Tibial nerve (tissue), 4 donors: Measurements from ENCODE around the gene CREG2. TPM values are rescaled to one million over a fixed set of nuclear protein-coding genes. Genes with fewer than 3 reads are reported as not detected.

Experiments used
- DNase-seq, 2 donors: peaks; one replicate each; pipeline ENCODE4 v3.0.0-alpha.2; 2019; ENCODE audit warnings: low spot score in 2 of 2
- H3K27ac ChIP-seq, 4 donors: fragments of 200-600 bp; sonication (generic) in 3 of 4; one replicate each; pipeline ENCODE4 v1.5.1; 2017 to 2019; ENCODE audit warnings: mild to moderate bottlenecking in 1 of 4
- H3K27me3 ChIP-seq, 2 donors: fragments of 200-600 bp; sonication (generic) in 1 of 2; one replicate each; pipeline versions ENCODE4 v1.5.1 to v1.6.0; 2017 to 2019
- H3K36me3 ChIP-seq, 3 donors: fragments of 200-600 bp; sonication (generic); one replicate each; pipeline ENCODE4 v1.5.1; 2018 to 2019
- H3K4me1 ChIP-seq, 4 donors: fragments of 200-600 bp; sonication (generic) in 3 of 4; one replicate each; pipeline ENCODE4 v1.5.1; 2017 to 2019
- H3K4me3 ChIP-seq, 4 donors: fragments of 200-600 bp; sonication (generic) in 3 of 4; one replicate each; pipeline ENCODE4 v1.5.1; 2017 to 2019; ENCODE audit warnings: mild to moderate bottlenecking in 1 of 4, moderate library complexity in 1 of 4
- H3K9me3 ChIP-seq, 4 donors: fragments of 200-600 bp; sonication (generic) in 3 of 4; one replicate each; pipeline ENCODE4 v1.5.1; 2017 to 2019
- EP300 ChIP-seq, 2 donors: sonication (generic); formaldehyde crosslinking; IDR thresholded peaks; one replicate each; pipeline ENCODE4 v1.6.1; 2017; ENCODE audit warnings: antibody characterized with exemption in 2 of 2, mild to moderate bottlenecking in 1 of 2
- POLR2A ChIP-seq, 2 donors: fragments of 450-650 bp; IDR thresholded peaks; one replicate each; pipeline ENCODE4 v1.6.1; 2017; ENCODE audit warnings: antibody characterized with exemption in 2 of 2, mild to moderate bottlenecking in 2 of 2, moderate library complexity in 2 of 2
- WGBS, 2 donors: methylation state at CpG; one replicate each; pipeline ENCODE4 v1.1.5; 2018; 5-methylcytosine and 5-hydroxymethylcytosine counted together
- small RNA-seq: library from RNA; depleted of rRNA; stranded (forward); fragments of <200 nt; gene quantifications from one replicate; pipeline ENCODE3, GENCODE V24; 2016
- total RNA-seq, 4 donors: library from RNA; depleted of rRNA; stranded (reverse); fragments of >200 nt; gene quantifications; one replicate each; pipeline ENCODE4 v1.1.0, GENCODE V29; 2016
- TF ChIP-seq, protein P1 (sequence below), 5 experiments: fragments of 200-600 bp in 3 of 5; fragments of 450-650 bp in 2 of 5; sonication (generic) in 3 of 5; IDR thresholded peaks; one replicate each; pipeline ENCODE4 v1.5.1; 2016 to 2019; ENCODE audit warnings: antibody characterized with exemption in 5 of 5, mild to moderate bottlenecking in 3 of 5, moderate library complexity in 2 of 5

The CREG2 gene
- total RNA-seq, 4 donors from 2014 or later = not detected

DNA sequence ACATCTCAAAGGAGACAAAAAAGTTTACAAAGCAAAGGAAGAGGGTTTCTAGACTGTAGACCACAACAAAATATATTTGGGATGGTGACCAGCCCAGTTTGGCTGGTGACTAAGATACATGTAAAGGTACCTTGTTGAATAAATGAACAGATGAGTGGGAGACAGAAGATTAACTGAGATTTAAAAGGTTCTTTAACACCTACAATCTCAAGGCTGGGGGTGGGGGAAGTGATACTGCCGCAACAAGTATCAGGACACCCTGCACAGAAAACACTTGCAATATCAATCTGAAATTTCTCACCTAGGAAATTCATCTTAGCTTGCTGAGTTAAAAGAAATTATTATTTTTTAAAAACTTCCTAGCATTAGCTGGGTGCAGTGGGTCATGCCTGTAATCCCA, 87.1 kb downstream of the CREG2 start:
- peaks cover 0 to 82% (median 22%) of the 10 kb centered on the region in 4 donors for H3K4me1 ChIP-seq
- TF ChIP-seq POLR2A (IDR thresholded peaks at IDR 0.05) (no peak), EP300 (IDR thresholded peaks at IDR 0.05) (no peak)
- TF ChIP-seq, protein P1, sequence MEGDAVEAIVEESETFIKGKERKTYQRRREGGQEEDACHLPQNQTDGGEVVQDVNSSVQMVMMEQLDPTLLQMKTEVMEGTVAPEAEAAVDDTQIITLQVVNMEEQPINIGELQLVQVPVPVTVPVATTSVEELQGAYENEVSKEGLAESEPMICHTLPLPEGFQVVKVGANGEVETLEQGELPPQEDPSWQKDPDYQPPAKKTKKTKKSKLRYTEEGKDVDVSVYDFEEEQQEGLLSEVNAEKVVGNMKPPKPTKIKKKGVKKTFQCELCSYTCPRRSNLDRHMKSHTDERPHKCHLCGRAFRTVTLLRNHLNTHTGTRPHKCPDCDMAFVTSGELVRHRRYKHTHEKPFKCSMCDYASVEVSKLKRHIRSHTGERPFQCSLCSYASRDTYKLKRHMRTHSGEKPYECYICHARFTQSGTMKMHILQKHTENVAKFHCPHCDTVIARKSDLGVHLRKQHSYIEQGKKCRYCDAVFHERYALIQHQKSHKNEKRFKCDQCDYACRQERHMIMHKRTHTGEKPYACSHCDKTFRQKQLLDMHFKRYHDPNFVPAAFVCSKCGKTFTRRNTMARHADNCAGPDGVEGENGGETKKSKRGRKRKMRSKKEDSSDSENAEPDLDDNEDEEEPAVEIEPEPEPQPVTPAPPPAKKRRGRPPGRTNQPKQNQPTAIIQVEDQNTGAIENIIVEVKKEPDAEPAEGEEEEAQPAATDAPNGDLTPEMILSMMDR (IDR thresholded peaks at IDR 0.05) = no peak
- DNase-seq = no peak
- no peak overlapping the region for H3K4me3 ChIP-seq
- no peaks in the 10 kb centered on the region for H3K9me3 ChIP-seq
- 83 to 87% methylated on average over 1 of the region's 1 CpG for WGBS, 2 donors
- H3K27ac ChIP-seq = no peak overlapping the region
- peaks cover 0 to under 1% (median 0%) of the 10 kb centered on the region in 3 donors for H3K36me3 ChIP-seq
- H3K27me3 ChIP-seq = no peaks in the 10 kb centered on the region

DNA sequence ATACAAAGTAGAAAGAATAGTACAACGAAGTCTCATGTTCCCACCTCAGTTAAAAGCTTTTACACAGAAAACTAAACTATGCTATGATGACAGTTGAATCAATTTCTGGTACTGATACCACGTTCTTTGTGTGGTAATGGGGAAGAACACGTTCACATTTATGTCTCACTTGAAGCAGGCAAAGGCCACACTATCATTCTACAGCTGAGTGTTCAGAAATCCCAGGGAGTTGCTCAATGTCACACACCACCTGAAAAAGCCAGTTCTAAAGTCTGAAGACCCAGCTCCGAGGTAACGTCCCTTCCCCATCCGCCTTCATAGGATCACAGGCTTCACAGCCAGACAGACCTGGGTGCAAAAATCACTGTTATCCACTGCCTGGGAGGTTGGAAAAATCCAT, 87.7 kb downstream of the CREG2 start:
- Histone ChIP-seq H3K4me3 (no peak overlapping the region), H3K27ac (no peak overlapping the region), H3K27me3 (no peaks in the 10 kb centered on the region), H3K36me3 (peaks cover 0 to 7% (median 0%) of the 10 kb centered on the region in 3 donors), H3K9me3 (no peaks in the 10 kb centered on the region), H3K4me1 (peaks cover 0 to 76% (median 20%) of the 10 kb centered on the region in 4 donors)
- TF ChIP-seq POLR2A (IDR thresholded peaks at IDR 0.05) (no peak), EP300 (IDR thresholded peaks at IDR 0.05) (no peak)
- WGBS, 2 donors = 65 to 70% methylated on average over 6 of the region's 6 CpGs
- DNase-seq = no peak

DNA sequence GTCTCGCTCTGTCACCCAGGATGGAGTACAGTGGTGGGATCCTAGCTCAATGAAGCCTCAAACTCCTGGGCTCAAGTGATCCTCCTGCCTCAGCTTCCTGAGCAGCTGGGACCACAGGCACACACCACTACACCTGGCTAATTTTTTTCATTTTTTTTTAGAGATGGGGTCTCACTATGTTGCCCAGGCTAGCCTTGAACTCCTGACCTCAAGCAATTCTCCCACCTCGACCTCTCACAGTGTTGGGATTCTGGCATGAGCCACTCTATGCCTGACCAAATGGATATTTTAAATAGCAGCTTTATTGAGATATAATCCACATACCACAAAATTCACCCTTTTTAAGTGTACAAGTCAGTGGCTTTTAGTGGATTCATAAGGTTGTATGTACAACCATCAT, 89.9 kb downstream of the CREG2 start:
- Histone ChIP-seq H3K27me3 (no peaks in the 10 kb centered on the region), H3K4me1 (peaks cover 0 to 61% (median 13%) of the 10 kb centered on the region in 4 donors), H3K4me3 (no peak overlapping the region), H3K9me3 (no peaks in the 10 kb centered on the region), H3K36me3 (peaks cover 0 to 24% (median 0%) of the 10 kb centered on the region in 3 donors), H3K27ac (no peak overlapping the region)
- TF ChIP-seq, protein P1 (IDR thresholded peaks at IDR 0.05) = no peak
- 87% methylated on average over 2 of the region's 2 CpGs for WGBS, 2 donors
- no peak for DNase-seq

DNA sequence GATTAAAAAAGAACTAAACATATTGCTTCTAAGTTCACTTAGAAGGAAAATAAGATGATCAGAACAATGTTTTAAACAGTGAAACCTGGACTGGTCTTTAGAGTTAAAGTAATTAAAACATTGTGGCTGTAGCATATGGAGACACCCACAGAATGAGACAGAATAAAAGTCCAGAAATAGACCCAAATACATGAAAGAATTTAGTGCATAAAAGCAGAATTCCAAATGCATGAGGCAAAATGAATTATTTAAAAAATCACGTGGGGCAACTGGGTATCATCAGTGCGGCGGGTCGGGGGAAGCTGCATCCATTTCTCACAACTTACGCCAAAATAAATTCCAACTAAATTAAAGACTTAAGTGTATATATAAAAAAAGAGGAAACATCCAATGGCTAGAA, 90.9 kb downstream of the CREG2 start:
- no peak for DNase-seq
- Histone ChIP-seq H3K27ac (no peak overlapping the region), H3K9me3 (no peaks in the 10 kb centered on the region), H3K4me1 (peaks cover 0 to 51% (median 10%) of the 10 kb centered on the region in 4 donors), H3K4me3 (no peak overlapping the region), H3K27me3 (no peaks in the 10 kb centered on the region), H3K36me3 (peaks cover 0 to 33% (median 0%) of the 10 kb centered on the region in 3 donors)
- TF ChIP-seq, protein P1 (IDR thresholded peaks at IDR 0.05) = no peak
- no peak for TF ChIP-seq EP300 (IDR thresholded peaks at IDR 0.05)
- TF ChIP-seq POLR2A (IDR thresholded peaks at IDR 0.05) = no peak
- 27 to 31% methylated on average over 5 of the region's 5 CpGs for WGBS, 2 donors

DNA sequence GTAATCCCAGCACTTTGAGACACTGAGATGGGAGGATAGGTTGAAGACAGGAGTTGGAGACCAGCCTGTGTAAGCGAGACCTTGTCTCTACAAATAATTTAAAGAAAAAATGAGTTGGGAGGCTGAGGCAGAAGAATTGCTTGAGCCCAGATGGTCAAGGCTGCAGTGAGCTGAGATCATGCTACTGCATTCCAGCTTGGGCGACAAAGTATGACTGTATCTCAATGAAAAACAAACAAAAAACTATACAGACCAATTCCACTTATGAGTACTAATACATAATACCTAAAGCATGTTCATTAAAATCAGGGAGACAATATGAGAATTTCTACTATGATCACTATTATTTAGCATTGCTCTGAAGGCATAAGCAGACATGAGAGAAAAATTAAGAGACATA, 91.4 kb downstream of the CREG2 start:
- H3K27ac ChIP-seq = no peak overlapping the region
- no peak for DNase-seq
- TF ChIP-seq EP300 (IDR thresholded peaks at IDR 0.05) (no peak), POLR2A (IDR thresholded peaks at IDR 0.05) (no peak)
- TF ChIP-seq, protein P1 (IDR thresholded peaks at IDR 0.05) = no peak
- peaks cover 0 to 37% (median 0%) of the 10 kb centered on the region in 3 donors for H3K36me3 ChIP-seq
- H3K9me3 ChIP-seq = no peaks in the 10 kb centered on the region
- H3K27me3 ChIP-seq = no peaks in the 10 kb centered on the region
- 63 to 66% methylated on average over 2 of the region's 2 CpGs for WGBS, 2 donors
- H3K4me1 ChIP-seq = peaks cover 0 to 47% (median 9%) of the 10 kb centered on the region in 4 donors
- no peak overlapping the region for H3K4me3 ChIP-seq

Small RNA genes lying within 50 kb of the gene (small RNA-seq; reads per million reads assigned to genes)
- gene MIR5696 = not detected

Other genes starting within 250 kb of the CREG2 start
- 10 to 100 TPM; 42.4 to 87.9 (median 47.3) TPM for gene TBC1D8, start 236.1 kb downstream of the CREG2 start, total RNA-seq
- 10 to 100 TPM; 17.5 to 29.9 (median 19.6) TPM for gene CNOT11, start 134.6 kb downstream of the CREG2 start, total RNA-seq
- gene RNF149, start 78.8 kb downstream of the CREG2 start, total RNA-seq = 100 to 1,000 TPM in 1 of 4 donors, 10 to 100 TPM in 3; 61.0 to 108 (median 67.3) TPM
- 1 to 10 TPM; 1.4 to 6.9 (median 3.9) TPM for gene RFX8, start 87.6 kb upstream of the CREG2 start, total RNA-seq